Tibial nerve (tissue), 4 donors: ENCODE data around the gene RNFT2. TPM values are rescaled to one million over a fixed set of nuclear protein-coding genes. Genes with fewer than 3 reads are reported as not detected.

Experiments used
- DNase-seq, 2 donors: peaks; one replicate each; pipeline ENCODE4 v3.0.0-alpha.2; 2019; ENCODE audit warnings: low spot score in 2 of 2
- H3K27ac ChIP-seq, 4 donors: fragments of 200-600 bp; sonication (generic) in 3 of 4; one replicate each; pipeline ENCODE4 v1.5.1; 2017 to 2019; ENCODE audit warnings: mild to moderate bottlenecking in 1 of 4
- H3K27me3 ChIP-seq, 2 donors: fragments of 200-600 bp; sonication (generic) in 1 of 2; one replicate each; pipeline versions ENCODE4 v1.5.1 to v1.6.0; 2017 to 2019
- H3K36me3 ChIP-seq, 3 donors: fragments of 200-600 bp; sonication (generic); one replicate each; pipeline ENCODE4 v1.5.1; 2018 to 2019
- H3K4me1 ChIP-seq, 4 donors: fragments of 200-600 bp; sonication (generic) in 3 of 4; one replicate each; pipeline ENCODE4 v1.5.1; 2017 to 2019
- H3K4me3 ChIP-seq, 4 donors: fragments of 200-600 bp; sonication (generic) in 3 of 4; one replicate each; pipeline ENCODE4 v1.5.1; 2017 to 2019; ENCODE audit warnings: mild to moderate bottlenecking in 1 of 4, moderate library complexity in 1 of 4
- H3K9me3 ChIP-seq, 4 donors: fragments of 200-600 bp; sonication (generic) in 3 of 4; one replicate each; pipeline ENCODE4 v1.5.1; 2017 to 2019
- EP300 ChIP-seq, 2 donors: sonication (generic); formaldehyde crosslinking; IDR thresholded peaks; one replicate each; pipeline ENCODE4 v1.6.1; 2017; ENCODE audit warnings: antibody characterized with exemption in 2 of 2, mild to moderate bottlenecking in 1 of 2
- POLR2A ChIP-seq, 2 donors: fragments of 450-650 bp; IDR thresholded peaks; one replicate each; pipeline ENCODE4 v1.6.1; 2017; ENCODE audit warnings: antibody characterized with exemption in 2 of 2, mild to moderate bottlenecking in 2 of 2, moderate library complexity in 2 of 2
- WGBS, 2 donors: methylation state at CpG; one replicate each; pipeline ENCODE4 v1.1.5; 2018; 5-methylcytosine and 5-hydroxymethylcytosine counted together
- total RNA-seq, 4 donors: library from RNA; depleted of rRNA; stranded (reverse); fragments of >200 nt; gene quantifications; one replicate each; pipeline ENCODE4 v1.1.0, GENCODE V29; 2016
- TF ChIP-seq, protein P1 (sequence below), 5 experiments: fragments of 200-600 bp in 3 of 5; fragments of 450-650 bp in 2 of 5; sonication (generic) in 3 of 5; IDR thresholded peaks; one replicate each; pipeline ENCODE4 v1.5.1; 2016 to 2019; ENCODE audit warnings: antibody characterized with exemption in 5 of 5, mild to moderate bottlenecking in 3 of 5, moderate library complexity in 2 of 5

RNFT2 gene
- total RNA-seq, 4 donors from 2014 or later, result 0.59 to 5.9 (median 2.5) TPM

- H3K4me3 ChIP-seq, result no peak overlapping the region
- no peaks in the 10 kb centered on the region for H3K36me3 ChIP-seq
- H3K27me3 ChIP-seq, result no peaks in the 10 kb centered on the region
- no peak for DNase-seq
- no peaks in the 10 kb centered on the region for H3K9me3 ChIP-seq
- 83 to 88% methylated on average over 9 to 10 of the region's 10 CpGs for WGBS, 2 donors
- H3K27ac ChIP-seq, result no peak overlapping the region
- TF ChIP-seq, protein P1, sequence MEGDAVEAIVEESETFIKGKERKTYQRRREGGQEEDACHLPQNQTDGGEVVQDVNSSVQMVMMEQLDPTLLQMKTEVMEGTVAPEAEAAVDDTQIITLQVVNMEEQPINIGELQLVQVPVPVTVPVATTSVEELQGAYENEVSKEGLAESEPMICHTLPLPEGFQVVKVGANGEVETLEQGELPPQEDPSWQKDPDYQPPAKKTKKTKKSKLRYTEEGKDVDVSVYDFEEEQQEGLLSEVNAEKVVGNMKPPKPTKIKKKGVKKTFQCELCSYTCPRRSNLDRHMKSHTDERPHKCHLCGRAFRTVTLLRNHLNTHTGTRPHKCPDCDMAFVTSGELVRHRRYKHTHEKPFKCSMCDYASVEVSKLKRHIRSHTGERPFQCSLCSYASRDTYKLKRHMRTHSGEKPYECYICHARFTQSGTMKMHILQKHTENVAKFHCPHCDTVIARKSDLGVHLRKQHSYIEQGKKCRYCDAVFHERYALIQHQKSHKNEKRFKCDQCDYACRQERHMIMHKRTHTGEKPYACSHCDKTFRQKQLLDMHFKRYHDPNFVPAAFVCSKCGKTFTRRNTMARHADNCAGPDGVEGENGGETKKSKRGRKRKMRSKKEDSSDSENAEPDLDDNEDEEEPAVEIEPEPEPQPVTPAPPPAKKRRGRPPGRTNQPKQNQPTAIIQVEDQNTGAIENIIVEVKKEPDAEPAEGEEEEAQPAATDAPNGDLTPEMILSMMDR (IDR thresholded peaks at IDR 0.05), result no peak
- TF ChIP-seq EP300 (IDR thresholded peaks at IDR 0.05) (no peak), POLR2A (IDR thresholded peaks at IDR 0.05) (no peak)
- H3K4me1 ChIP-seq, result no peaks in the 10 kb centered on the region
Observed at GRCh38 chr12:116833474-116833873, 95.4 kb downstream of the RNFT2 start.

DNA sequence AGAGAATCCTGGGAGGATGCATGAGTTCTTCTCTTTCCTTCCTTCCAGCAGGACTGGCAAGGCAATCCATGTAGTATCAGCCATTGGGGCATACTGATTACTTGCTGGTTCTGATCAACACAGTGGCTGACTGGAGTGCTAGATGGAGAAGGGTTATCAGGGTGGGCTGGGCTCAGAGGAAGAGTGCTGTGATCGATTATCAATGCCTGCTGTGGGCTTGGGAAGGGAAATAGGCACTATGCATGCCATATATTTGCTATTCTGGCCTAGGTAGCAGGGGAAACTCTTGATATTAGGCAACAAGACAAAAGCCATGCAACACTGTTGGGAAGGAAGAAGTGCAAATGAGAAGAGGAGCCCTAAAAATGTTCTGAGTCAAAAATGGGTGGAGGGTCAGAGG is 97.4 kb downstream of the RNFT2 start:
- Histone ChIP-seq H3K4me1 (no peaks in the 10 kb centered on the region), H3K27me3 (no peaks in the 10 kb centered on the region), H3K36me3 (no peaks in the 10 kb centered on the region), H3K9me3 (no peaks in the 10 kb centered on the region), H3K27ac (no peak overlapping the region), H3K4me3 (no peak overlapping the region)
- DNase-seq, result no peak
- TF ChIP-seq POLR2A (IDR thresholded peaks at IDR 0.05), result no peak
- TF ChIP-seq EP300 (IDR thresholded peaks at IDR 0.05), result no peak
- TF ChIP-seq, protein P1 (IDR thresholded peaks at IDR 0.05), result no peak
- 88 to 96% methylated on average over 1 of the region's 1 CpG for WGBS, 2 donors

- no peaks in the 10 kb centered on the region for H3K9me3 ChIP-seq
- no peaks in the 10 kb centered on the region for H3K36me3 ChIP-seq
- TF ChIP-seq POLR2A (IDR thresholded peaks at IDR 0.05) (no peak), EP300 (IDR thresholded peaks at IDR 0.05) (no peak)
- TF ChIP-seq, protein P1 (IDR thresholded peaks at IDR 0.05), result no peak
- no peaks in the 10 kb centered on the region for H3K27me3 ChIP-seq
- 72 to 75% methylated on average over 9 of the region's 9 CpGs for WGBS, 2 donors
- H3K4me1 ChIP-seq, result no peaks in the 10 kb centered on the region
- no peak for DNase-seq
- no peak overlapping the region for H3K4me3 ChIP-seq
- no peak overlapping the region for H3K27ac ChIP-seq
Observed at GRCh38 chr12:116837097-116837496, 99.0 kb downstream of the RNFT2 start.

GRCh38 chr12:116838365-116838764 is 100.2 kb downstream of the RNFT2 start:
- TF ChIP-seq, protein P1 (IDR thresholded peaks at IDR 0.05), result no peak
- TF ChIP-seq EP300 (IDR thresholded peaks at IDR 0.05) (no peak), POLR2A (IDR thresholded peaks at IDR 0.05) (no peak)
- no peak for DNase-seq
- 90 to 91% methylated on average over 4 of the region's 4 CpGs for WGBS, 2 donors

DNA sequence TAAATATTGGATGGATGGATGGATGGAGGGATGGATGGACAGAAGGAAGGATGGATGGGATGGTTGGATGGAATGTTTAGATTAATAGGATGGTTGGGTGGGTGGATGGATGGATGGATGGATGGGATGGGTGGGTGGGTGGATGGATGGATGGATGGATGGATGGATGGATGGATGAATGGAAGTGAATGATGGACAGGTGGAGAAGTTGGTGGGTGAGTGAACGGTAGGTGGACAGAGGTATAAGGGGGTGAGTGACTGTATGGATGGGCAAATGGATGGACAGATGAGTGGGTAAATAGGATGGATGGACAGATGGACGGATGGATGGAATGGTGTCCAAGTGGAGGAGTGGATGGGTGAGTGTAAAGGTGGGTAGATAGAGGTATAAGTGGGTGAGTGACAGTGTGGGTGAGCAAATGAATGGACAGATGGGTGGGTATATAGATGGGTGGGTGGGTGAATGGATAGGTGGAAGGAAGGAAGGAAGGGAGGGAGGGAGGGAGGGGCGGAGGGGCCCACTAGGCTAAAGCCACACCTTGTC is 101.2 kb downstream of the RNFT2 start:
- WGBS, 2 donors, result 90% methylated on average over 3 of the region's 3 CpGs
- H3K36me3 ChIP-seq, result no peaks in the 10 kb centered on the region
- no peak overlapping the region for H3K27ac ChIP-seq
- no peak overlapping the region for H3K4me3 ChIP-seq
- H3K9me3 ChIP-seq, result no peaks in the 10 kb centered on the region
- H3K4me1 ChIP-seq, result no peaks in the 10 kb centered on the region
- no peaks in the 10 kb centered on the region for H3K27me3 ChIP-seq
- TF ChIP-seq POLR2A (IDR thresholded peaks at IDR 0.05) (no peak), EP300 (IDR thresholded peaks at IDR 0.05) (no peak)
- TF ChIP-seq, protein P1 (IDR thresholded peaks at IDR 0.05), result no peak
- no peak for DNase-seq

More at GRCh38 chr12:116838365-116838764, 100.2 kb downstream of the RNFT2 start:
- Histone ChIP-seq H3K9me3 (no peaks in the 10 kb centered on the region), H3K36me3 (no peaks in the 10 kb centered on the region), H3K27ac (no peak overlapping the region), H3K4me3 (no peak overlapping the region), H3K4me1 (no peaks in the 10 kb centered on the region), H3K27me3 (no peaks in the 10 kb centered on the region)
